ENCODE data around the gene NR3C1. TPM values are rescaled to one million over a fixed set of nuclear protein-coding genes. Genes with fewer than 3 reads are reported as not detected.

Gene NR3C1
- total RNA-seq, 1 donor from 2014 or later, result 0.17 TPM

- H3K36me3 ChIP-seq, result no peaks in the 10 kb centered on the region
- H3F3A ChIP-seq (ENCODE audit: low read depth), result no peaks in the 10 kb centered on the region
- TF ChIP-seq CTCF (IDR thresholded peaks at IDR 0.05), result no peak
- TF ChIP-seq EZH2phosphoT487 (IDR thresholded peaks at IDR 0.05), result no peak
- no peak for TF ChIP-seq EZH2 (IDR thresholded peaks at IDR 0.05)
- H3K27me3 ChIP-seq, result no peaks in the 10 kb centered on the region
- no peak overlapping the region for H3K27ac ChIP-seq
- H3K4me3 Mint-ChIP-seq, result no peak overlapping the region
- no peak overlapping the region for H3K4me2 ChIP-seq
- no peaks in the 10 kb centered on the region for H3K9me3 ChIP-seq (ENCODE audit: low read depth)
- no peak overlapping the region for H3K9ac ChIP-seq
- H3K36me3 Mint-ChIP-seq, result no peaks in the 10 kb centered on the region
- no peaks in the 10 kb centered on the region for H3K4me1 ChIP-seq
- no peaks in the 10 kb centered on the region for H4K20me1 ChIP-seq (ENCODE audit: low read depth)
- H3K27ac Mint-ChIP-seq, result no peak overlapping the region
- H3K79me2 ChIP-seq (ENCODE audit: low read depth), result no peaks in the 10 kb centered on the region
- H2AFZ ChIP-seq (replicated peaks), result no peak overlapping the region
- H3K4me3 ChIP-seq, result no peak overlapping the region
- peaks cover 6% of the 10 kb centered on the region for H3K27me3 Mint-ChIP-seq (ENCODE audit: insufficient read depth, low read depth)
- H3K4me1 Mint-ChIP-seq, result no peaks in the 10 kb centered on the region
- no peak for DNase-seq (ENCODE audit: low spot score)
- H3K9me3 Mint-ChIP-seq, result peaks cover 7% of the 10 kb centered on the region
Observed at GRCh38 chr5:143243103-143243502, 160.4 kb downstream of the NR3C1 start.

- Histone ChIP-seq H3K36me3 (no peaks in the 10 kb centered on the region), H3K27me3 (no peaks in the 10 kb centered on the region), H3K4me2 (no peak overlapping the region), H3K9ac (no peak overlapping the region), H2AFZ (replicated peaks) (no peak overlapping the region), H3F3A (ENCODE audit: low read depth) (no peaks in the 10 kb centered on the region), H3K4me1 (no peaks in the 10 kb centered on the region), H3K27ac (no peak overlapping the region), H3K4me3 (no peak overlapping the region), H4K20me1 (ENCODE audit: low read depth) (no peaks in the 10 kb centered on the region), H3K79me2 (ENCODE audit: low read depth) (no peaks in the 10 kb centered on the region), H3K9me3 (ENCODE audit: low read depth) (no peaks in the 10 kb centered on the region)
- H3K4me1 Mint-ChIP-seq, result no peaks in the 10 kb centered on the region
- H3K4me3 Mint-ChIP-seq, result no peak overlapping the region
- peaks cover 7% of the 10 kb centered on the region for H3K9me3 Mint-ChIP-seq
- TF ChIP-seq CTCF (IDR thresholded peaks at IDR 0.05), result no peak
- TF ChIP-seq EZH2phosphoT487 (IDR thresholded peaks at IDR 0.05), result no peak
- TF ChIP-seq EZH2 (IDR thresholded peaks at IDR 0.05), result no peak
- peaks cover 6% of the 10 kb centered on the region for H3K27me3 Mint-ChIP-seq (ENCODE audit: insufficient read depth, low read depth)
- no peak overlapping the region for H3K27ac Mint-ChIP-seq
- DNase-seq (ENCODE audit: low spot score), result no peak
- H3K36me3 Mint-ChIP-seq, result no peaks in the 10 kb centered on the region
Observed at GRCh38 chr5:143241892-143242291, 161.6 kb downstream of the NR3C1 start.

- no peak overlapping the region for H3K9ac ChIP-seq
- H3K27ac ChIP-seq, result no peak overlapping the region
- no peak overlapping the region for H3K4me3 ChIP-seq
- no peaks in the 10 kb centered on the region for H3F3A ChIP-seq (ENCODE audit: low read depth)
- H3K27me3 ChIP-seq, result no peaks in the 10 kb centered on the region
- TF ChIP-seq CTCF (IDR thresholded peaks at IDR 0.05) (no peak), EZH2phosphoT487 (IDR thresholded peaks at IDR 0.05) (no peak), EZH2 (IDR thresholded peaks at IDR 0.05) (no peak)
- H3K9me3 ChIP-seq (ENCODE audit: low read depth), result no peaks in the 10 kb centered on the region
- Mint-ChIP-seq H3K9me3 (no peaks in the 10 kb centered on the region), H3K27ac (no peak overlapping the region), H3K27me3 (ENCODE audit: insufficient read depth, low read depth) (peaks cover 6% of the 10 kb centered on the region), H3K4me1 (no peaks in the 10 kb centered on the region), H3K36me3 (no peaks in the 10 kb centered on the region), H3K4me3 (no peak overlapping the region)
- H4K20me1 ChIP-seq (ENCODE audit: low read depth), result no peaks in the 10 kb centered on the region
- H2AFZ ChIP-seq (replicated peaks), result no peak overlapping the region
- H3K4me2 ChIP-seq, result no peak overlapping the region
- no peaks in the 10 kb centered on the region for H3K79me2 ChIP-seq (ENCODE audit: low read depth)
- H3K36me3 ChIP-seq, result no peaks in the 10 kb centered on the region
- no peaks in the 10 kb centered on the region for H3K4me1 ChIP-seq
- no peak for DNase-seq (ENCODE audit: low spot score)
Observed at GRCh38 chr5:143239882-143240518, 163.5 kb downstream of the NR3C1 start.

All from neural progenitor cell (in vitro differentiated cells).